ENCODE measurements around the gene SCAMP4.

- TF ChIP-seq EZH2 (IDR thresholded peaks at IDR 0.05) (no peak), MAX (IDR thresholded peaks at IDR 0.05) (peak; percentile 18; the same call in 1 of the 2 replicates), POLR2A (IDR thresholded peaks at IDR 0.05; ENCODE audit: borderline replicate concordance, extremely low read depth, insufficient read depth, insufficient read length) (no peak), POLR2AphosphoS5 (IDR thresholded peaks at IDR 0.05; ENCODE audit: low read depth, low read length) (no peak), SP1 (IDR thresholded peaks at IDR 0.05; ENCODE audit: low read depth) (no peak), REST (IDR thresholded peaks at IDR 0.05; ENCODE audit: low read depth) (no peak), EZH2phosphoT487 (IDR thresholded peaks at IDR 0.05; ENCODE audit: borderline replicate concordance) (no peak)
- TF ChIP-seq, protein P1, sequence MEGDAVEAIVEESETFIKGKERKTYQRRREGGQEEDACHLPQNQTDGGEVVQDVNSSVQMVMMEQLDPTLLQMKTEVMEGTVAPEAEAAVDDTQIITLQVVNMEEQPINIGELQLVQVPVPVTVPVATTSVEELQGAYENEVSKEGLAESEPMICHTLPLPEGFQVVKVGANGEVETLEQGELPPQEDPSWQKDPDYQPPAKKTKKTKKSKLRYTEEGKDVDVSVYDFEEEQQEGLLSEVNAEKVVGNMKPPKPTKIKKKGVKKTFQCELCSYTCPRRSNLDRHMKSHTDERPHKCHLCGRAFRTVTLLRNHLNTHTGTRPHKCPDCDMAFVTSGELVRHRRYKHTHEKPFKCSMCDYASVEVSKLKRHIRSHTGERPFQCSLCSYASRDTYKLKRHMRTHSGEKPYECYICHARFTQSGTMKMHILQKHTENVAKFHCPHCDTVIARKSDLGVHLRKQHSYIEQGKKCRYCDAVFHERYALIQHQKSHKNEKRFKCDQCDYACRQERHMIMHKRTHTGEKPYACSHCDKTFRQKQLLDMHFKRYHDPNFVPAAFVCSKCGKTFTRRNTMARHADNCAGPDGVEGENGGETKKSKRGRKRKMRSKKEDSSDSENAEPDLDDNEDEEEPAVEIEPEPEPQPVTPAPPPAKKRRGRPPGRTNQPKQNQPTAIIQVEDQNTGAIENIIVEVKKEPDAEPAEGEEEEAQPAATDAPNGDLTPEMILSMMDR (IDR thresholded peaks at IDR 0.05 in 2 of 3, conservative IDR thresholded peaks at IDR 0.05 in 1 of 3; ENCODE audit: borderline replicate concordance in 1 of 3, insufficient read depth in 1 of 3, low read depth in 2 of 3, low read length in 2 of 3) = no peak
Measured at GRCh38 chr19:1862424-1863327, 42.5 kb upstream of the SCAMP4 start.

All from HCT116 (cell line).